GM19397 (cell line): ENCODE results near the gene FAM174C.

ENCODE experiments used
- ATAC-seq: cut with Tn5 transposase; IDR thresholded peaks from one replicate; pipeline ENCODE4 v1.9.1; 2021; ENCODE audit warnings: mild to moderate bottlenecking, moderate library complexity; ENCODE audit not compliant: unreplicated experiment

The FAM174C gene

DNA sequence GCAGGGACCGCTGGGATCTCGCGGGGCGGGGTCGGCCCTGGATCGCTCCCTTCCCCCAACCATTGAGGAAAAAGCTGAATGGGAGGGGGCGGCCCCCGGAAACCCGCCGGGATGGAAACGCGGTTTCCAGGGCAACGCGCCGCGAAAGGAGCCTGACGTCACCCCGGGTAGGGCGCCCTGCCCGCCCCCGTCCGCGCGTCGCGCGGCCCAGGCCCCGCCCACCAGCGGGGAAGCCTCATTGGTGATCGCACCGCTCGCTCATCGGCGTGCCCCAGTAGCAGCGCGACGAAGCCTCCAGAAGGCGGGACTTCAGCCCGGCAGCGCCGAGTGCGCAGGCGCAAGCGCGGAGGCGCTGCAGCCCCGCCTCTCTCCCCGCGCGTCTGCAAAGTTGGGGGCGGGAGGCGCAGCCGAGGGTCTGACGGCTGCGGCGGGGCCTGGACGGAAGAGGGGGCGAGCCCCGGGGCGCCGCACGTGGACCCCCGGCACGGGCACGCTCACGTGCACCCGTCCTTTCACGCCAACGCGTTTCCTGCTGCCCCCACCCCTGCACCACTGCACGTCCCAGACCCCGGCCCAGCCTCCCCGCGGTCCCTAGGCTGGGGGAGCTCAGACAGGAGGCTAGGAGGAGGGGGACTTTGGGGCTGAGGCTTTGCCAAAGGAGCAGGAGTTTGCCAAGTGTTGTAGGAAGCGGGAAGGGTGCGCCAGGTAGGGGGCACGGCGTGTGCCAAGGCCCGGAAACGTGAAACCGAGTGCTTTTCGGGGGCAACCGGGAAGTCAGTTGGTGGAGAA, 14.4 kb upstream of the FAM174C start:
- peak; percentile 67 for ATAC-seq

DNA sequence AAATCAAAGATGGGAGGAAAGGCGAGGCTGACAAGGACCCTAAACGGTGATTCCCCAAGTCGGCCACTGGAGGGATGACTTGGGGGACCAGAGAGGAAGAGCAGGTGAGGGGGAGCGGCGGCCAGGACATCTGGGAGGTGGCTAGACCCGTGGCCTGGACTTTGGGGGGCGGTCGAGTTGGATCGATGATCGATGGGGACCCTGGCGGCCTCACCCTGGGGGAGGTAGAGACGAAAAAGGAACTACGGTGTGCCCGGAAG, 13.9 kb upstream of the FAM174C start:
- ATAC-seq = no peak

DNA sequence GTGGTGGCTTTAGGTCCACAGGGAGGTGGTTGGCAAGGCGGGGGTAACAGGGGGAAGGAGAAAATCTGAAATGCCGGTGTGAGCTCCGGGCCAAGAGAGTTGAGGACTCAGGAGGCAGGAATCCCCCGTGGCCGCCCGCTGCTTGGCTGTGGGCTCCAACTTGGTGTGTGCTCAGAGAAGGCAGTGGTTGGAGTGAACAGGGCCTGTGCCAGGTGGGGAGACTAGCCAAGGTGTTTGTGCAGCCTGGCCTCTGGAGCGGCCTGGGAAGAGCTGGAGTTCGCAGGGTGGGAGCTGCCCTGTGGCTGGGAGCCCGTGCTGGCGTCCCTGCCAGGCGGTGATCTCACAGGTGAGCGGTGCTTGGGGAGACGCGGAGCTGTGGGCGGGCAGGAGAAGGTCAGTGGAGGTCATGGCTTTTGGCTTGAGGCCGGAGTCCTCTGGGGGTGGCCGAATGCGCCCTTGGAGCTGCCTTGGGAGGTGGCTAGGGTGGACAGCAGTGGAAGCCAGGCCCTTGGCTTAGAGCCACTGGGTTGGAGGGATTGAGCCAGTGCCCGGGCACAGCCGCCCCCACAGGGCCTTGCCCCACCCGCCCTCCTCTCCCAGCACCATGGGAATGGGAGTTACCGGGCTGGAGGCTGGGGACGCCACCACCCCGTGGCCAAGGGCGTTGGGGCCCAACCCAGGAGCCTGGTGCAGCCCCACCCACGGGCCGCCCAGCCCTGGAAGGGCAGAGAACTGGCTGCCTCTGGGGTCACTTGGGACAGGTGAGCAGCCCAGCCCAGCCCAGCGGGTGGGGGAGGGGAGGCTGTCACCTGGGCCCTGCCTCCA, 13.3 kb upstream of the FAM174C start:
- no peak for ATAC-seq

DNA sequence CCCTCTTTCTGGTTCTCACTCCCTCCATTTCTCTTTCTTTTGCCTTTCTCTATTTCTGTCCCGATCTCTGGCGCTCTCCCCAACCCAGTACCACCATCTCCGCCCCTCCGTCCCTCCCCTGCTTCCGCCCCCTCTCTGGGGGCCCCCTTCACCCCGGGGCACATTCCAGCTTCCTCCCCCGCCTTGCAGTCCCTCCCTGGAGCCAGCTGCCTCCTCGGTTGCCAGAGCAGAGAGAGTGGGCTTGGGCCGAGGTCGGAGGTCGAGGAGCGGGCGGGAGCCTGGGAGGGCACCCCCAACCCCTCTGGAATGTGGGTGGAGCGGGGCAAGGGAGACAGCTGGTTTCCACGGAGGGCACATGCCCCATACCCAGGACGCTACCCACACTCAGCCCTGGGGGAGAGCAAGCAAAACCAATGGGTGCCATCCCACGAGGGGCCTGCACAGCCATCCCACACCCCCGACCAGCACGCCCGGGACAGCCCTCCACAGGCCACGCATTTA, 12.7 kb upstream of the FAM174C start:
- no peak for ATAC-seq

DNA sequence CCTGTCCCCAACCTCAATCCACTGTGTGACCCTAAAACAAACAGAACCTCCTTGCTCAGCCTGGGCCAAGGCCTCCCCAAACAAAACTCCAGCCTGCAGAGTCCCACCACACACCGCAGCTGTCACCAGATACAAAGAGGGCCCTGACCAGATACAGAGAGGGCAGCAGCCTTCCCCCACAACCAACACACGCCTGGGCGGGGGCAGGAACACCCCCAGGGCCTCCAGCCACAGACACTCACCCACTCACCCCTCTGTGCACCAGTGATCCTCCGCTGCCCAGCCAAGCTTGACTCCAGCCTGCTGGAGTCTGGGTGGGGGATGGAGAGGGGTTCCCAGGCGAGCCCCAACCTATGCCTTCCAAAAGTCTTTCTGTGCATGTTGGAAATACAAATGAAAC, 12.1 kb upstream of the FAM174C start:
- no peak for ATAC-seq

DNA sequence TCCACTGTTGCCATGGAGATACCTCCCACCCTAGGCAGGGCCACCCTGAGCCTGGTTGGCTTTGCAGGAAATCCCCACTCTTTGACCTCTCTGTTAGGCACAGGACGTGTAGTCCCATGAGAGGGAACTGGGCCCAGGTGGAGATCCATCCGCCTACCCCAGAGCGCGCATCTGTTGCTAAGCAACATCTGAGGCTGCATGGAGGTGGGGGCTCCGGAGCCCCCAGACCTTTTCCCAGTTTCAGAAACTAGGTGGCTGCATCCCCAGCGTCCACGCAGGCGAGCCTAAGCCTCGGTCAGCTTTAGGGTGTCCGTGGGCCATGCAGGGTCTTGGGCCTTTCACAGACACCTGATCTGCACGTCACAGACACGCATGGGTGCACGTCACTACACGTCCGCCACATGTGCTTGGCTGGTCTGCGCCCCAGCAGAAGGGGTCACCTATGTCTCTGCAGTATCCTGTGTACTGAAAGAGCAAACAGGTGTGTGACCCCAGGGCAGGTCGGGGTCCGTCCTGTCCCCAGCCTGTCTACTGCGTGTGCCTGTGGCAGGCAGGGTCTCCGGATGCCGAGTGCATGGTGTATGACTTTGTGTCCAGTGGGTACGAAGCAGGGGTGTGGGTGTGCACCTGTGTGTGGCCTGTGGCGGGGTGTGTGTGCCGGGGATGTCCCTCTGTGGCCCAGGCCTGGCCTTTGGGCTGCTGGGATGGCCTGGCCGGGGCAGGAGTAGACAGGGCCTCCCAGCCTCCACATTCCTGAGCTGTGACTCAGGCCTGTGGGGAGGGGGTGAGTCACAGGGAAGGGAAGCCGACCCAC, 10.3 kb upstream of the FAM174C start:
- no peak for ATAC-seq

DNA sequence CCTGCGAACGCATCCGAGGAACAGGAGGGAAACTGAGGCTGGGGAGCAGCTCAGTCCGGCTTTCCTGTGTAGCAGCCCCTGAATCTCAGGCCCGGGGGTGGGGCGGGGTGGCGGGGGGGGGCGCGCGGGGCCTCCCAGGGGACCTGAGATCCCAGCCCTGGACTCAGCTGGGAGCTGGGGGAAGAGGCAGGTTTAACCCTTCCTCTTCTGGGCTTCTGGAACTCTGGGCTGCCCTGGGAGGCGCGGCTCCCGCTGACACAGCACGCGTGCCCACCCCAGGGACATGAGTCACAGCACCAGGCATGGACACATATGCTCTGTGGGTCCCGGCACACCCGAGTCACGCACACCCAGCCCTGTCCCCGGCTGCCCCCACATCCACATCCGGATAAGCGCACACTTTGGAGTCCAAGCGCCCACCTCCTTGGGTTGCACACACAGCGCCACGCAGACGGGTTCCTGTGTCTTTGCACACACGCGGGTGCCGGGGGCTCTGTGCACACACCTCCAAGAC, 9.7 kb upstream of the FAM174C start:
- ATAC-seq = no peak

DNA sequence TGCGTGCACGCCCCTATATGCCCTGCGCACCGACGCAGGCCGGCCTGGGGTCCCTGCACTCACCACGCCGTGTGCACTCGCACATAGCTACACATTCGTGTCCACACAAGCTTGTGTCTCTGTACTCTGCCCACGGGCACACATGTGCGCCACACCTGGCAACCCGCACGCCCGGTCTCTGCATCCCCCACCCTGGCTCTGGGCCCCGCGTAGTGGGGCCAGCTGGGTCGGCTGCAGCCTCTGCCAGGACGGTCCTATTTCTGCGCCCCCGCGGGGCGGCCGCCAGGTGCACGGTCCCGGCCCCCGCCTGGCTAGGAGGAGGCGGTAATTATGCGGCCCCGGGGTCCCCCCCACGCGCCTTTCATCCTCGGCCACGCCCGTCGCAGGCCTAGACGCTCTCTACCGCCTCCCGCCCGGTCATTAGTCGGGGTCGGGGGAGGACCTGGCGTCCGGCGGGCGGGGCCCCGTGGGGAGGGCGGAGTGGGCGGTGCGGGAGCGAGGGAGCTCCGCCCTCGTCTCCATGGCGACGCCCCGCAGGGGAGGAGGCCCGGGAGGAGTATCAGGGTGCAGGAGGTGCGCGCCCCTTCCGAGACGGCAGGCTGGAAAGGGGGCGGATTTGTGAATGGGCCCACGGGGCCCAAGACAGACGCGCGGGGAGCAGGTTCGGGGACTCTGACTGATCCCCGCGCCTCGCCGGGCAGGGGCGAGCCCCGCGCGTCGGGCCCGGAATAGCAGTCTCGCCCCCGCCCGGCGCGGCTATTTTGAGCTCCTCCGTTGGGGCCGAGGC, 9.0 kb upstream of the FAM174C start:
- peak; percentile 33 for ATAC-seq

DNA sequence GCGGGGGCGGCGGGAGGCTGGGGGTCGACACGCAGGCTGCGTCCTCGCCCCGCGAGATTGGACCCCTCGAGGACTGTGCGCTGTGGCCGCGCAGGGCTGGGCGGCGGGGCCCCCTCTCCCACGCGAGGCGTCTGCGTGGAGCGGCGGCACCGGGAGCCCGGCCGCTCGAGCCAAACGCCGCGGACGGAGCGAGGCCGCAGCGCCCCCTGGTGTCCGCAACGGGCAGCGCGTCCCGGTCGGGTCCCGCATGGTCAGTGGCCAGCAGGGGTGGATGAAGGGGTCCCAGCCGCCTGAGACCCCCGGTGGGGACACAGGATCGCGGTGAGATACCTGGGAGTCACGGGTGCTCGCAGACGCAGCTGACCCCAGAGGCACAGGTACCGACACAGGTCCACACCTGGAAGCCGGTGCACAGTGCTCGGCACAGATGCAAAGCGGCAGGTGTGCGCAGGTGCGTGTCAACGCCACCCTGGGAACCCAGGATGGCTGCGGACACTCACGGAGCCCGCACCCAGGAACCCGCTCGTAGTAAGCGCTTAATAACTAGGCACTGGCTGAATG, 8.3 kb upstream of the FAM174C start:
- peak; percentile 17 for ATAC-seq

DNA sequence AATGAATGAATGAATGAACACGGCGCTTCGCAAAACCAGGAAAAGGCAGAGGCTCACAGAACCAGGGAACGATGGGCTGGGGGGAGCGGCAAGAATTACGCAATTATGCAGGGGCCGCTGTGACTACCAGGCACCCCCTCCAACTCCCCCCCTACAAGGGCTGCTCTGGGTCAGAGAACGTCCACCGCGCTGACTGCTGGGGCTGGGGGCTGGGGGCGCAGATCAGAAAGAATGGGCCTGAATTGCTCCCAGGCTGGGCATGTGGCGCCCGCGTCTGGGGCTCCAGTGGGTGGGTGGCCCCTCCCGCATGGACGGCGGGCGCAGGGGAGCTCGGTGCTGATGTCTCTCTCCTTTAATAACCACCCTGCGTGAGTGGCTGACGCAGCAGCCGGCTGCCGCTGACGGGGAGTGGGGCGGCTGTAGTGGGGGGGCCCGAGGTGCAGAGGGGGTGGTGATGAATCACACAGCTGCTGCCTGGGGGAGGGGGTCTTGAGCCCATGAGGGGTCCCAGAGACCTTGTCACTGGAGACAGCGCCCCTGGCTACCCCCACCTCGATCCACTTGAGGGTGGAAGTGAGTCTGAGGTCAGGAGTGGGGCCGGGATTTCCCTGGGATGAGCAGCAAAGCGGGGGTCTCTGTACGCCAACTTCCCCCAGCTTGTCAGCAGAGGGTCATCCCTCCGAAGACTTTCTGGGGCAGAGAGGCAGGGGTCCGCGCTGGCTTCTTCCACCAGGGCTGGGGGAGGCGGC, 7.7 kb upstream of the FAM174C start:
- no peak for ATAC-seq

DNA sequence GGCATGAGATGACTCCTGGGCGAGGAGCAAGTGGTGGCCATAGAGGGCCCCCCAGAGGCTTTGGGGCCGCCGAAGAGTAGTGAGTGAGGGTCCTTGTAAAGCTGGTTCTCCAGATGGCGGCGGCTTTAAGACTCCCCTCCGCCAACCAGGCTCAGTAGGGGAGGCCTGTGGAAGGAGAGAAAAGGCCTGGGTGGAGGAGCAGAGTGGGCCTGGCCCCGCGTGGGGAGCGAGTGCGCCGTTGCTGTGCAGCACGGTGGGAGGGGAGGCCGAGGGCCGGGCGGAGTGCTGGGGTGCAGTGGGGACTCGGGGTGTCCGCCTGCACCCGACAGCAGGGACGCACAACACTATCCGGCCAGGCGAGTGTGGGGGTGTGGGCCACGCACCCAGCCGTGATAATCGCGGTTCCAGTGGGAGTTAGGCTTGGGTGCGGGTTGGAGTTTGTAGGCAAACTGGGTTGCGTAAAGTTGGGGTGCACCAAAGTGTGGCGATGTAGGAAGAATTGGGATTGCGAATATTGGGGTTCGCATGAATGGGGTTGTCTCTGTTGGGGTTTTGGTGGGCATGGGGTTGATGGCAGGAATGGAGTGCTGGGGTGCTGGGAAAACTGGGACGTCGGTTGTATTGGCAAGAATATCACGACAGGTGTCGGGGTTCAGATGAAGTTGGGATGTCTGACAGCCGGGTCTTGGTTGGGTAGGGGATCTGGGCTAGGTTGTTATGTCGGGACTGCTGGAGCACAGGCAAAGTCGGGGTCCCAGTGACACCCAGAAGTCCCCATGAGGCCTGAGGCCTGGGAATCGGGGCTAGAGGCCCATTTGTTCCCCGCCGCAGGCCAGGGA, 6.9 kb upstream of the FAM174C start:
- no peak for ATAC-seq

DNA sequence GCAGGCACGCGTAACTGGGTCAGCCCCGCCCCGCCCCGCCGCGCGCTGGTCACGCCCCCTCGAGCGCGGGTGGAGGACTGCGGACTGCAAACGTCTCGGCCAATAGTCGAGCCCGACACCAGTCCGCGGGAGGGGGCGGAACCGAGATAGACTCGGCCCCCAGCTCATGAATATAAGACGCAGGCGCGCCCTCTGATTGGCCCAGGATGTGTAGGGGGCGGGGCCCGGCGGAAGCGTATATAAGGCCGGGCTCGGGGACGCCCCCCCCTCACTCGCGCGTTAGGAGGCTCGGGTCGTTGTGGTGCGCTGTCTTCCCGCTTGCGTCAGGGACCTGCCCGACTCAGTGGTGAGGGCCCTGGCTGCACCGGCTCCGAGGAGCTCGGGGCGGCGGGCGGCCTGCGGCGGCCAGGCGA, 6.3 kb upstream of the FAM174C start, which contains the start of gene CIRBP:
TSS of gene CIRBP (plus strand) at position 268 of the 413 bp plus-strand sequence. CDS start 1,602 bp downstream, outside the sequence.
- ATAC-seq = peak; percentile 46

DNA sequence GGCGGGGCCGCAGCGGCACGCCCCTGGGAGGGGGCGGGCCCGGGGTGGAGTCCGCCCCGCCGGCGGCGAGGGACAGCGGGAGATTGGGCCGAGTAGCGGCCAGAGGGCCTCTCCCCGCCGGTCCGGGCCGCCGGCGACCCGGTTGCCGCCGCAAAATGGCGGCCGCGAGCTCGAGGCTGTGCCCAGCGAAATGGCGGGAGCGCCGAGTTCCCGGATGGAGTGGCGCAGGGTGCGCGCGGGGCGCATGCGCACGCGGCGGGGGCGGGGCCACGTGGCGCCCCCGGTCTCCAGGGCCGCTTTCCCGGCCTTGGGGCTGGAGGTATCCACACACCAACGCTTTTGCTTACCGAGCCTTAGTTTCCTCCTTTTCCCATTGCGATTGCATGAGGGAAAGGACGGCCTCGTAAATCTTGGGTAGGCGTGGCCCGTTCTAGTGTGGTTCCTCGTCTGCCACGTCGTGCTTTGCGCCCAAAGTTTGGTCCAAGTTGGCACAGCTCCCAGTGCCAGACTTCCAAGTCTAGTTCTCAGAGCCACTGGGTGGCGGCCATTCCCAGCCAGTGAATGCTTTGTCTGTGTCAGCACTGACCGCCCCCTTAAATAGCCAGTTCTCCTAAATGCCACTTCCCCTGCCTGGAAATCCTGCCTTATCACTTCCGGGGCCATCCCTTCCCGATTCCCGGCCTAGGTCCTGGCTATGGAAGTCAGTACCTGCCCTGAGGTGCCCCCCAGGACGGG, 5.7 kb upstream of the FAM174C start:
- peak; percentile 31 for ATAC-seq

DNA sequence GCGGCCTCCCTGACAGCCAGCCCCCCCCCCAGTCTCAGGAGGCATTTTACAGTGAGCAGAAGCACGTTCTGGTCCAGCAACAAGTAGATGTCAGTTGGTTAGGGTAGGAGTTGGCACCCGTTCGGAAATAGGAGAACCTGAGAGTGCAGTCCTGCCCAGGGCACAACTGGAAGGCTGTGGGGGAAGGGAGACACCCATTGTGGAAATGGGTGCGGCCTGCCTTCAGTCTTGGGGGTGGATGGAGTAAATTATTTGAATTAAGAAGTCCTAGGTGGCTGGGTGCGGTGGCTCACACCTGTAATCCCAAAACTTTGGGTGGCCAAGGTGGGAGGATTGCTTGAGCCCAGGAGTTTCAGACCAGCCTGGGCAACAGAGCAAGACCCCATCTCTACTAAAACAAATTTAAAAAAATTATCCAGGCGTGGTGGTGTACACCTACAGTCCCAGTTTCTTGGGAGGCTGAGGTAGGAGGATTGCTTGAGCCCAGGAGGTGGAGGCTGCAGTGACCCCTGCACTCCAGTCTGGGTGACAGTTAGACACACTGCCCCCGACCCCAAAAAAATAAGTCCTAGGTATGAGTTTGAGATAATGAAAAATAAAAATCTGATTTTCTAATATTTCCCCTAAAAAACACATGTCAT, 5.0 kb upstream of the FAM174C start:
- no peak for ATAC-seq

DNA sequence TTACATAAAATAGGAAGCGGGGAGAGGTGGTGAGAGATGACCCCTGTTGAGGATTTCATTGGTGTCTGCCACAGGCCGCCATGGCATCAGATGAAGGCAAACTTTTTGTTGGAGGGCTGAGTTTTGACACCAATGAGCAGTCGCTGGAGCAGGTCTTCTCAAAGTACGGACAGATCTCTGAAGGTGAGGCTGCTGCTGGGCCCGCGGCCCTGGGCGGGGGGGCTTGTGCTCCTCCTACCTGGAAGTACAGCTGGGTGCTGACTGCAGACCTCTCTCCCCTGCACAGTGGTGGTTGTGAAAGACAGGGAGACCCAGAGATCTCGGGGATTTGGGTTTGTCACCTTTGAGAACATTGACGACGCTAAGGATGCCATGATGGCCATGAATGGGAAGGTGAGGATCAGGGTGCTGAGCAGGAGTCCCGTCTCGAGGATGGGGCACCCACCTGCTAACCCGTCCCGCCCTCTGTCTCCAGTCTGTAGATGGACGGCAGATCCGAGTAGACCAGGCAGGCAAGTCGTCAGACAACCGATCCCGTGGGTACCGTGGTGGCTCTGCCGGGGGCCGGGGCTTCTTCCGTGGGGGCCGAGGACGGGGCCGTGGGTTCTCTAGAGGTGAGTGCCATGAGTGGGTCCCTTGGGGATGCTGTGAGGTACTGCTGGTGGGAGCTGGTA, 4.3 kb upstream of the FAM174C start:
- no peak for ATAC-seq

DNA sequence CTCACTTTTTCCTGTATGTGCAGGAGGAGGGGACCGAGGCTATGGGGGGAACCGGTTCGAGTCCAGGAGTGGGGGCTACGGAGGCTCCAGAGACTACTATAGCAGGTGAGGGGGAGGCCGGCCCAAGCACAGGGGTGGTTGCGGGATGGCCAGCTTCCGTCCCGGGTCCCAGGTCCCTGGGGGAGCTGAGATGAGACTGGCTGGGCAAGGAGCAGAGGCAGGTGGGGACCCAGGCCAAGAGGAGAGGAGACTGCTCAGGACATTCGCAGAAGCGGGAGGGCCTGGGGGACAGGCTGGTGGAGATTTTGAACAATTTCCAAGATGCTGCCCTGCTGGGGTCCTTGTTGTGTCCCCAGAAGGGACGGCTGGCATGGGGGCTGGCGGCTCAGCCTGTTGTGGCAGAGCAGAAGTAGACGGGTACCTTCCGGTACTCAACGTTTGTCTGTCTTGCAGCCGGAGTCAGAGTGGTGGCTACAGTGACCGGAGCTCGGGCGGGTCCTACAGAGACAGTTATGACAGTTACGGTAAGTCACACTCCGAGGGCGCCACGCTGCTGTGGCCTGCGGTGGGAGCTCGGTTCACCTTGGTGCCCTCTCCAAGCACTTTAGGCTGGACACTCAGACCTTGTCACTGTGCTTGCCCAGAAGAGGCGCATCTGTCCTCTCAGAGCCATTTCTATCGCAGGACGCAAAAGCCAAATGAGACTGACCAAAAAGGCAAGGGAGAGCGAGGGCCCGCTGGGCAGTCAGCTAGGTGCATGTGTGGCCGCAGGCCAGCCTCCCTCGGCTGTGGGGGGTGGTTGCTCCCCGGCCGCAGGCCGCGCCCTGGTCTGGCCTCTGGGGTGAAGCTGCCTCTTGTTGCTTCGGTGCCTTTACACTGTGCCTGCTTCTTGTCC, 3.6 kb upstream of the FAM174C start:
- ATAC-seq = no peak
